BJ (cell line): ENCODE data around the gene LRRC49. TPM values are rescaled to one million over a fixed set of nuclear protein-coding genes. Genes with fewer than 3 reads are reported as not detected.
A peak's percentile ranks its signal among the peaks of the same experiment; 100 is the strongest.

Source experiments
- CTCF ChIA-PET: fragments of 350-600 bp; formaldehyde crosslinking; extraction: SDS; loops from one replicate; lab custom pipeline; 2021; ENCODE audit warnings: antibody characterized with exemption, inconsistent platforms; lab: Yijun Ruan, JAX
- POLR2A ChIA-PET: fragments of 300-600 bp; sonication (Branson Sonifier 250); formaldehyde crosslinking; extraction: SDS; loops from one replicate; lab custom pipeline; 2021; ENCODE audit warnings: antibody characterized with exemption; lab: Charles Lee
- DNase-seq: peaks from one replicate; pipeline ENCODE4 v3.0.0-alpha.2; 2011; ENCODE audit warnings: low read depth
- H3K27me3 ChIP-seq: 2 replicates; pipeline ENCODE4 v1.6.0; 2011; ENCODE audit warnings: low read length; ENCODE audit not compliant: control insufficient read depth, insufficient read depth
- H3K36me3 ChIP-seq: 2 replicates; pipeline ENCODE4 v1.5.1; 2011; ENCODE audit warnings: low read length; ENCODE audit not compliant: control insufficient read depth, insufficient read depth
- H3K4me3 ChIP-seq: 2 replicates; pipeline ENCODE4 v1.5.1; 2011; ENCODE audit warnings: low read depth, mild to moderate bottlenecking, control low read depth, low read length
- polyA plus RNA-seq: library from polyadenylated mRNA; depleted of rRNA; stranded (reverse); fragments of >200 nt; gene quantifications from 2 replicates; pipeline ENCODE4 v1.2.3, GENCODE V29; 2011
- TF ChIP-seq, protein P1 (sequence below): IDR thresholded peaks from 2 replicates; pipeline ENCODE4 v1.5.1; 2011; ENCODE audit warnings: low read depth, mild to moderate bottlenecking, control low read depth, inconsistent platforms, low read length, moderate library complexity; ENCODE audit not compliant: insufficient read depth

Gene LRRC49
- polyA plus RNA-seq, 1 experiment: 6.2 TPM

DNA sequence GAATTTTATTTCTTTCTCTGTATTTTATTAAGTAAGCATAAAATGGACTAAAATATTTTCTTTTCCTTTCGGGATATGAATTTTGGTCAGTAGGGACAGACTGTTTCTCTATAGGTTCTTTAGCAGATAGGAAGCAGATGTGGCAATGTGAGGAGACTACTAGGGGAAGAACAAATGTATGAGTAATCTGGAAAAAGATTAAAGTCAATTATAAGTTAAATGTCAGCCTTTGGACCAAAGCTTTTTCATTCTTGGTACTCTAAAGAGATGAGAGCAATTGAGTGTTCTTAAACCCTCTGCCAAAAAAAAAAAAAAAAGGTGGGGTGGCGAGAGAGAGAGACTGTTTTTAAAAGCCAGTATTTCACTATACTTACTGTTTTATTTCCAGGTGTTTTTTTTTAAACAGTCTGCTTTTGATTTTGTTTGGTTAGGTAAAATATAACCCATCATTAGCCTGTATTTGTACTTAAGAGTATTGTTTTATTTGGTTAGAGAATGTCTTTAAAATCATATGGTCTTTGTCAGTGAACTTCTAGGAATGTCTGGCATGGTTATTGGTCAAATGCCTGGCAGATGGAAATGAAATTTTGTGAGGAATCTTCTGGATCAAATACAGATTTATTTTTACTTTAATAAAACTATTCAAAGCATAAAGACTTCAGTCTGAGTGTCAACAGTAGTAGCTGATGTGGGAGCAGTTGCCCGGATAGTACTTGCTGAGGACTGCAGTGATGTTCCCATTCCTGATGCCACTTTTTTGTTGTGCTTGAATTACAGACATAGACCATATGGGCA is 63.8 kb downstream of the LRRC49 start:
- TF ChIP-seq, protein P1, sequence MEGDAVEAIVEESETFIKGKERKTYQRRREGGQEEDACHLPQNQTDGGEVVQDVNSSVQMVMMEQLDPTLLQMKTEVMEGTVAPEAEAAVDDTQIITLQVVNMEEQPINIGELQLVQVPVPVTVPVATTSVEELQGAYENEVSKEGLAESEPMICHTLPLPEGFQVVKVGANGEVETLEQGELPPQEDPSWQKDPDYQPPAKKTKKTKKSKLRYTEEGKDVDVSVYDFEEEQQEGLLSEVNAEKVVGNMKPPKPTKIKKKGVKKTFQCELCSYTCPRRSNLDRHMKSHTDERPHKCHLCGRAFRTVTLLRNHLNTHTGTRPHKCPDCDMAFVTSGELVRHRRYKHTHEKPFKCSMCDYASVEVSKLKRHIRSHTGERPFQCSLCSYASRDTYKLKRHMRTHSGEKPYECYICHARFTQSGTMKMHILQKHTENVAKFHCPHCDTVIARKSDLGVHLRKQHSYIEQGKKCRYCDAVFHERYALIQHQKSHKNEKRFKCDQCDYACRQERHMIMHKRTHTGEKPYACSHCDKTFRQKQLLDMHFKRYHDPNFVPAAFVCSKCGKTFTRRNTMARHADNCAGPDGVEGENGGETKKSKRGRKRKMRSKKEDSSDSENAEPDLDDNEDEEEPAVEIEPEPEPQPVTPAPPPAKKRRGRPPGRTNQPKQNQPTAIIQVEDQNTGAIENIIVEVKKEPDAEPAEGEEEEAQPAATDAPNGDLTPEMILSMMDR: no peak
- CTCF ChIA-PET: no interaction called here
- POLR2A ChIA-PET: no interaction called here
- Histone ChIP-seq H3K36me3 (no peaks in the 10 kb centered on the region), H3K4me3 (no peak overlapping the region), H3K27me3 (no peaks in the 10 kb centered on the region)
- DNase-seq: peak; percentile 32

DNA sequence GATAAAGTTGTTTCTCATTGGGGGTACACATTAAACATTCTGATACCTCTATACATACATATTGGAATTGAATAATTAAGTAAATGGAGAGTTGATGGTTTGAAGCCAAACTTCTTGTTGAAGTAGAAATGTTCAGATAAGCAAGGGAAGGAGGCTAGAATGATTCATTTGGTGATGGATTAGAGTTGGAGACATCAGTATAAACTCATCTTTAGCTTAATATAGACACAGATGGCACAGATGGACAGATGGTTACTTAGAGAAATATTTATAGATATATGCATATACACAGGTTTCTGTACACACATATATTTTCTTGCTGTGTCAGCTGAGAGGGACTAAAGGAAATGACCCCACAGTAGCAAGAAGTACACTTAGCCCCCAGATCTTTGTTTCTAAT is 69.5 kb downstream of the LRRC49 start:
- no peak overlapping the region for H3K4me3 ChIP-seq
- H3K27me3 ChIP-seq: no peaks in the 10 kb centered on the region
- ChIA-PET CTCF (interaction anchor here (1.2 to 1.3 kb wide), 2 partner anchors 9 to 11 kb away, joined by 3 to 10 read pairs; no protein-coding TSS in a partner anchor), POLR2A (no interaction called here)
- no peak for DNase-seq
- H3K36me3 ChIP-seq: no peaks in the 10 kb centered on the region
- TF ChIP-seq, protein P1: no peak

DNA sequence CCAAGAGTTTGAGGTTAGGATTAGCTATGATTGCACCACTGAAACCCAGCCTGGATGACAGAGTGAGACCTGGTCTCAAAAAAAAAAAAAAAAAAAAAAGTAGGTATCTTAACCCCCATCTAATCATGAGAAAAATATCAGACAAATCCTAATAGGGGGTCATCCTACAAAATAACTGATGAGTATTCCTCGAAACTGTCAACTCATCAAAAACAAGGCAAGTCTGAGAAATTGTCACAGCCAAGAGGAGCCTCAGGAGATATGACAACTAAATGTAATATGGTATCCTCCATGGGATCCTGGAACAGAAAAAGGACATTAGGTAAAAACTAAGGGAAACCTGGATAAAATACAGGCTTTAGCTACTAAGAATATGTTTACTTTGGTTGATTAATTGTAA is 70.6 kb downstream of the LRRC49 start:
- H3K36me3 ChIP-seq: no peaks in the 10 kb centered on the region
- POLR2A ChIA-PET: no interaction called here
- no peak for DNase-seq
- TF ChIP-seq, protein P1: no peak
- no peak overlapping the region for H3K4me3 ChIP-seq
- CTCF ChIA-PET: interaction anchor here (1.2 to 1.3 kb wide), 2 partner anchors 8 to 10 kb away, joined by 3 to 10 read pairs; no protein-coding TSS in a partner anchor
- H3K27me3 ChIP-seq: no peaks in the 10 kb centered on the region

DNA sequence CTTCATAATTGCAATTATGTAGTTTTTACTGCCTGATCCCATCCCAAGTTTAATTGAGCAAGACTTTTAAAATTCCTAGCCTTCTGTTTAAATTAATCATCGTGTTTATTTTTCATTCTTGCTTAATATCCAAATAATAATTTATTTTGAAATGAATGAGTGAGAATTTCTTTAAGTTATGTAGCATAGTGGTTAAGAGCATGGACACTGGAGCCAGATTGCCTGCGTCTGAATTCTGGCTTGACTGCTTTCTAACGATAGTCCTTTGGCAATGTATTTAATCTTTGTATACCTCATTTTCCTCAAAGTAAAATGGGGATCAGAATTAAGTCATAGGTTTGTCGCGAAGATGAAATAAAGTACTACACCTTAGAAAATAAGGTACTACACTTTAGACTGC is 71.4 kb downstream of the LRRC49 start:
- no peak for DNase-seq
- no peaks in the 10 kb centered on the region for H3K27me3 ChIP-seq
- no peaks in the 10 kb centered on the region for H3K36me3 ChIP-seq
- ChIA-PET POLR2A (no interaction called here), CTCF (no interaction called here)
- TF ChIP-seq, protein P1: no peak
- no peak overlapping the region for H3K4me3 ChIP-seq

DNA sequence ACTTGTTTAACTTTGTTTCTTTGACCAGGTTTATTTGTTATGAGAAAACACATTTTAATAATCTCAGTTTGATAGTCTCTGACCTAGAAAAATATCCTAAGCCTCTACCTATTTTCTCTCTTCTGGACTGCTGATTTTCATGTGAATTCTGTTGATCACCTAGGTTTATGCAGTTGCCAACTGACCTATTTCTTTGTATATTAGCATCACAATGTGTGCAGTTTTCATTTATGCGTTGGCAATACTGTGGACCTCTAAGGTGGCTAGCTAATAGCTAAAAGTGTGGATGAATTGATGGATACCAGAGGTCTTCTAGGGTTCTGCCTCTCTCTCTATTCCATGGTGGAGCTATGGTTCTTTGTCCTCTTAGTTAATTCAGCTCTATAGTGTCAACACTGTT is 72.1 kb downstream of the LRRC49 start:
- Histone ChIP-seq H3K36me3 (no peaks in the 10 kb centered on the region), H3K27me3 (no peaks in the 10 kb centered on the region), H3K4me3 (no peak overlapping the region)
- no peak for DNase-seq
- CTCF ChIA-PET: no interaction called here
- POLR2A ChIA-PET: no interaction called here
- TF ChIP-seq, protein P1: no peak
